SU-DHL-6 (cell line): ENCODE data around the gene CUX1.

Experiments
- H2AFZ ChIP-seq: fragments of 200-600 bp; sonication (generic); 2 replicates; pipeline ENCODE4 v1.6.1; 2014; ENCODE audit warnings: low read depth, mild to moderate bottlenecking, moderate library complexity, mixed read lengths, antibody characterized with exemption, low read length; ENCODE audit not compliant: severe bottlenecking
- H3F3A ChIP-seq: fragments of 200-600 bp; shearing (Covaris generic); 2 replicates; pipeline ENCODE4 v1.6.0; 2016; ENCODE audit warnings: antibody characterized with exemption, mild to moderate bottlenecking; ENCODE audit not compliant: insufficient read depth
- H3K27ac ChIP-seq: fragments of 200-600 bp; sonication (generic); 2 replicates; pipeline ENCODE4 v1.5.1; 2016; ENCODE audit warnings: low read depth, mild to moderate bottlenecking, low read length, moderate library complexity, mixed read lengths
- H3K27me3 ChIP-seq: fragments of 200-600 bp; sonication (generic), shearing (Covaris generic); 2 replicates; pipeline ENCODE4 v1.6.0; 2014; ENCODE audit warnings: mild to moderate bottlenecking, low read length
- H3K36me3 ChIP-seq: fragments of 200-600 bp; sonication (generic); 2 replicates; pipeline ENCODE4 v1.6.1; 2014; ENCODE audit warnings: mild to moderate bottlenecking, low read length, mixed read lengths
- H3K4me2 ChIP-seq: fragments of 300-600, 200-600 bp; shearing (Covaris generic), sonication (generic); 2 replicates; pipeline ENCODE4 v1.6.0; 2014; ENCODE audit warnings: low read length, low read depth, mild to moderate bottlenecking; ENCODE audit not compliant: poor library complexity, severe bottlenecking
- H3K4me3 ChIP-seq: fragments of 200-600 bp; sonication (generic); 2 replicates; pipeline ENCODE4 v1.5.1; 2014; ENCODE audit warnings: antibody characterized with exemption, low read length, mild to moderate bottlenecking, mixed read lengths; ENCODE audit not compliant: insufficient read depth, poor library complexity, severe bottlenecking
- H3K79me2 ChIP-seq: fragments of 200-600 bp; sonication (generic); 2 replicates; pipeline ENCODE4 v1.6.1; 2014; ENCODE audit warnings: mild to moderate bottlenecking, low read length, moderate library complexity; ENCODE audit not compliant: insufficient read depth
- H3K9ac ChIP-seq: fragments of 200-600 bp; sonication (generic); 2 replicates; pipeline ENCODE4 v1.7.0; 2014; ENCODE audit warnings: mild to moderate bottlenecking, low read length
- H3K9me2 ChIP-seq: fragments of 200-600 bp; sonication (generic); replicated peaks from 2 replicates; pipeline ENCODE4 v1.6.1; 2014; ENCODE audit warnings: low read length; ENCODE audit not compliant: insufficient read depth
- H3K9me3 ChIP-seq: fragments of 200-600 bp; sonication (generic); 2 replicates; pipeline ENCODE4 v1.6.1; 2014; ENCODE audit warnings: low read length, mixed read lengths; ENCODE audit not compliant: insufficient read depth
- H4K20me1 ChIP-seq: fragments of 200-600 bp; sonication (generic); 2 replicates; pipeline ENCODE4 v1.6.1; 2014; ENCODE audit warnings: low read depth, mild to moderate bottlenecking, antibody characterized with exemption, low read length, moderate library complexity, mixed read lengths
- CTCF ChIP-seq: fragments of 200-600 bp; sonication (generic); IDR thresholded peaks from one replicate; pipeline ENCODE4 v1.5.1; 2017; ENCODE audit warnings: antibody characterized with exemption, mild to moderate bottlenecking, low read length, moderate library complexity; ENCODE audit not compliant: insufficient read depth, poor library complexity, severe bottlenecking
- EZH2phosphoT487 ChIP-seq: fragments of 200-600 bp; sonication (generic), shearing (Covaris generic); conservative IDR thresholded peaks from 2 replicates; pipeline ENCODE4 v1.6.1; 2018; ENCODE audit warnings: mild to moderate bottlenecking, antibody characterized with exemption, low read length, moderate library complexity, mixed read lengths

Gene CUX1

GRCh38 chr7:102215711-102216110, 398.3 kb downstream of the CUX1 start:
- TF ChIP-seq EZH2phosphoT487 = no peak
- no peak for TF ChIP-seq CTCF
- Histone ChIP-seq H3K27ac (no peak overlapping the region), H3K4me3 (no peak overlapping the region), H3F3A (no peaks in the 10 kb centered on the region), H3K9me3 (no peaks in the 10 kb centered on the region), H3K36me3 (peaks cover 17% of the 10 kb centered on the region; the same call in 1 of the 2 replicates), H3K27me3 (no peaks in the 10 kb centered on the region), H4K20me1 (peaks cover 3% of the 10 kb centered on the region; the same call in 1 of the 2 replicates), H2AFZ (no peak overlapping the region), H3K9ac (no peak overlapping the region), H3K79me2 (0 out of 2 replicates have a peak, but pooled peaks cover 3% of the 10 kb centered on the region), H3K4me2 (no peak overlapping the region), H3K9me2 (no peaks in the 10 kb centered on the region)

GRCh38 chr7:102216573-102217314, 399.3 kb downstream of the CUX1 start:
- H3K4me2 ChIP-seq = no peak overlapping the region

GRCh38 chr7:102220229-102220850, 402.9 kb downstream of the CUX1 start:
- no peaks in the 10 kb centered on the region for H3F3A ChIP-seq
- H3K4me2 ChIP-seq = no peak overlapping the region
- TF ChIP-seq CTCF = no peak
- TF ChIP-seq EZH2phosphoT487 = no peak
- no peaks in the 10 kb centered on the region for H3K27me3 ChIP-seq
- no peak overlapping the region for H3K27ac ChIP-seq
- no peak overlapping the region for H2AFZ ChIP-seq
- no peaks in the 10 kb centered on the region for H3K9me3 ChIP-seq
- H4K20me1 ChIP-seq = peaks cover 3% of the 10 kb centered on the region; the same call in 1 of the 2 replicates
- H3K9me2 ChIP-seq = no peaks in the 10 kb centered on the region
- peaks cover 8% of the 10 kb centered on the region; the same call in 1 of the 2 replicates for H3K79me2 ChIP-seq
- H3K9ac ChIP-seq = no peak overlapping the region
- H3K36me3 ChIP-seq = peaks cover 22% of the 10 kb centered on the region; the same call in 1 of the 2 replicates
- H3K4me3 ChIP-seq = no peak overlapping the region

More at GRCh38 chr7:102216573-102217314, 399.3 kb downstream of the CUX1 start:
- Histone ChIP-seq H3K36me3 (peaks cover 25% of the 10 kb centered on the region; the same call in 1 of the 2 replicates), H4K20me1 (peaks cover 3% of the 10 kb centered on the region; the same call in 1 of the 2 replicates), H3K9me3 (no peaks in the 10 kb centered on the region), H3K9me2 (no peaks in the 10 kb centered on the region), H3K27ac (no peak overlapping the region), H3F3A (no peaks in the 10 kb centered on the region), H3K79me2 (0 out of 2 replicates have a peak, but pooled peaks cover 6% of the 10 kb centered on the region), H3K9ac (no peak overlapping the region), H3K27me3 (no peaks in the 10 kb centered on the region), H3K4me3 (no peak overlapping the region), H2AFZ (no peak overlapping the region)
- no peak for TF ChIP-seq EZH2phosphoT487
- no peak for TF ChIP-seq CTCF
